GM12878 (cell line): ENCODE results near the gene C1QC. TPM values are rescaled to one million over a fixed set of nuclear protein-coding genes. Genes with fewer than 3 reads are reported as not detected.

Experiments used
- ATAC-seq: fragments of 200-7000 bp; cut with Tn5 transposase; 3 replicates; pipeline ENCODE4 v1.9.1; 2020; ENCODE audit warnings: mild to moderate bottlenecking, moderate library complexity
- BruUV-seq: library from RNA; stranded (reverse); fragments of 400-500 nt; replicated peaks from 2 replicates; lab custom pipeline; 2021; lab: Mats Ljungman, UMichigan
- CTCF ChIA-PET: fragments of 300-600 bp; sonication (Branson Sonifier 250); formaldehyde crosslinking; extraction: SDS; loops from one replicate; lab custom pipeline; 2021; ENCODE audit warnings: inconsistent platforms; lab: Yijun Ruan, JAX
- POLR2A ChIA-PET: fragments of 350-600 bp; formaldehyde crosslinking; extraction: SDS; loops from one replicate; lab custom pipeline; 2021; ENCODE audit warnings: inconsistent platforms; lab: Charles Lee
- RAD21 ChIA-PET: fragments of 300-600 bp; sonication (Branson Sonifier 250); formaldehyde crosslinking; loops from one replicate; lab custom pipeline; 2023; ENCODE audit warnings: antibody characterized with exemption; ENCODE audit not compliant: unreplicated experiment; lab: Charles Lee
- SMC1A ChIA-PET: fragments of 300-600 bp; sonication (Branson Sonifier 250); formaldehyde crosslinking; loops from one replicate; lab custom pipeline; 2023; ENCODE audit not compliant: unreplicated experiment, uncharacterized antibody; lab: Charles Lee
- DNase-seq: peaks from one replicate; pipeline ENCODE4 v3.0.0-alpha.2; 2011; ENCODE audit warnings: low read depth, low spot score
- FAIRE-seq: peaks from 3 replicates; lab custom pipeline; 2011; peaks lifted over from hg19 to GRCh38; lab: Jason Lieb, UNC
- H2AFZ ChIP-seq: 2 replicates; pipeline ENCODE4 v1.6.0; 2011; ENCODE audit warnings: low read depth, low read length, control low read depth; ENCODE audit not compliant: control insufficient read depth
- H3K27ac ChIP-seq: 2 replicates; pipeline ENCODE4 v1.5.1; 2011; ENCODE audit warnings: control low read depth; ENCODE audit not compliant: control insufficient read depth, insufficient read depth
- H3K27me3 ChIP-seq, 2 experiments: replicated peaks in 1 of 2; 2 replicates each; pipeline versions ENCODE4 v1.6.0 to v1.6.1; 2011; ENCODE audit warnings: low read length in 1 of 2; ENCODE audit not compliant: control insufficient read depth in 2 of 2, insufficient read depth in 2 of 2
- H3K36me3 ChIP-seq, 2 experiments: 2 replicates each; pipeline ENCODE4 v1.5.1; 2011; ENCODE audit warnings: low read length in 1 of 2; ENCODE audit not compliant: control insufficient read depth in 2 of 2, insufficient read depth in 2 of 2
- H3K4me1 ChIP-seq: 2 replicates; pipeline ENCODE4 v1.6.1; 2011; ENCODE audit warnings: mild to moderate bottlenecking, low read length, moderate library complexity, mixed read lengths; ENCODE audit not compliant: control insufficient read depth, insufficient read depth
- H3K4me2 ChIP-seq: 2 replicates; pipeline ENCODE4 v1.6.0; 2011; ENCODE audit warnings: control low read depth; ENCODE audit not compliant: control insufficient read depth, insufficient read depth
- H3K4me3 ChIP-seq: fragments of 200-600 bp; sonication (generic); 2 replicates; pipeline ENCODE4 v1.5.1; 2016
- H3K79me2 ChIP-seq: 2 replicates; pipeline ENCODE4 v1.6.0; 2011; ENCODE audit warnings: low read length; ENCODE audit not compliant: control insufficient read depth, insufficient read depth
- H3K9ac ChIP-seq: 2 replicates; pipeline ENCODE4 v1.8.0; 2011; ENCODE audit warnings: low read length, control low read depth, mixed read lengths; ENCODE audit not compliant: control insufficient read depth, insufficient read depth
- H3K9me3 ChIP-seq: replicated peaks from 3 replicates; pipeline ENCODE4 v1.5.1; 2011; ENCODE audit warnings: mild to moderate bottlenecking, low read length; ENCODE audit not compliant: control insufficient read depth, insufficient read depth
- H4K20me1 ChIP-seq: 2 replicates; pipeline ENCODE4 v1.6.0; 2011; ENCODE audit not compliant: control insufficient read depth, insufficient read depth
- CREB1 ChIP-seq: IDR thresholded peaks from 2 replicates; pipeline ENCODE4 v1.6.1; 2012; ENCODE audit warnings: low read depth, mild to moderate bottlenecking, inconsistent platforms
- E2F8 ChIP-seq: fragments of 450-650 bp; IDR thresholded peaks from 2 replicates; pipeline ENCODE4 v1.6.1; 2018; ENCODE audit warnings: mild to moderate bottlenecking, low read depth, moderate library complexity; ENCODE audit not compliant: partially characterized antibody
- MTA2 ChIP-seq: fragments of 450-650 bp; IDR thresholded peaks from 2 replicates; pipeline ENCODE4 v1.6.1; 2016; ENCODE audit warnings: low read depth, mild to moderate bottlenecking, moderate library complexity
- STAT1 ChIP-seq: fragments of 450-650 bp; conservative IDR thresholded peaks from 2 replicates; pipeline ENCODE4 v1.6.1; 2014; ENCODE audit warnings: antibody characterized with exemption, mild to moderate bottlenecking
- ZBTB11 ChIP-seq: fragments of 450-650 bp; formaldehyde crosslinking; IDR thresholded peaks from 2 replicates; pipeline ENCODE4 v1.5.0; 2022; ENCODE audit warnings: mild to moderate bottlenecking, missing genetic modification characterization
- WGBS: methylation state at CpG from one replicate; pipeline ENCODE4 v1.1.6; 2016; ENCODE audit warnings: low lambda C conversion rate; ENCODE audit not compliant: insufficient replicate concordance, insufficient coverage; ENCODE audit errors: missing lambda C conversion rate; 5-methylcytosine and 5-hydroxymethylcytosine counted together
- in situ Hi-C: fragments of 300-500 bp; cut with MboI; formaldehyde crosslinking; loops from 9 replicates; pipeline ENCODE4 v1.14.3; 2018; ENCODE audit warnings: mixed read lengths
- intact Hi-C: fragments of 100-400 bp; cut with micrococcal nuclease; formaldehyde crosslinking; loops from one replicate; pipeline ENCODE4 v1.14.2; 2022; ENCODE audit not compliant: unreplicated experiment
- polyA plus RNA-seq, 11 experiments: library from polyadenylated mRNA; depleted of rRNA in 4 of 11; unstranded in 6 of 11; stranded (reverse) in 5 of 11; fragments of >200 nt; fragmentation: Nextera tagmentation in 4 of 11; fragmentation: Illumina TruSeq in 1 of 11; extraction: Ambion mirVana in 4 of 11; extraction: Trizol in 1 of 11; gene quantifications; 1 replicate in 1 of 11; 2 replicates in 10 of 11; pipeline versions ENCODE4 v1.2.1 to v1.2.3, GENCODE V29; 2011 to 2016; ENCODE audit warnings: inconsistent platforms in 2 of 11, missing spikeins in 2 of 11, low read depth in 1 of 11
- total RNA-seq, 4 experiments: library from RNA; depleted of rRNA in 3 of 4; stranded (reverse); fragments of >200 nt in 3 of 4; fragmentation: Illumina TruSeq in 1 of 4; extraction: Trizol in 1 of 4; gene quantifications; 2 replicates each; pipeline versions ENCODE4 v1.2.1 to v1.2.3, GENCODE V29; 2013 to 2021
- TF ChIP-seq, protein P1 (sequence below): IDR thresholded peaks from 2 replicates; pipeline ENCODE4 v1.6.1; 2011; ENCODE audit warnings: mild to moderate bottlenecking, low read depth, low read length, moderate library complexity; ENCODE audit not compliant: insufficient replicate concordance
- TF ChIP-seq, protein P2 (sequence below): fragments of 450-650 bp; IDR thresholded peaks from 2 replicates; pipeline ENCODE4 v1.6.1; 2017; ENCODE audit warnings: antibody characterized with exemption, mild to moderate bottlenecking, moderate library complexity

Gene C1QC
- total and polyA plus RNA-seq, 10 of the 15 experiments (the other 5 are each of a cell fraction or from before 2014, with no cell fraction given) = 0.74 TPM; not detected in 9

GRCh38 chr1:22637907-22638445 is 5.5 kb upstream of the C1QC start:
- no peaks in the 10 kb centered on the region; the same call in 2 of the 3 replicates for H3K9me3 ChIP-seq
- intact Hi-C loops = no loop called here
- SMC1A ChIA-PET = interaction anchor here (4.4 kb wide), 1 partner anchor 217 kb away, joined by 14 read pairs; no protein-coding TSS in a partner anchor

More at GRCh38 chr1:22637907-22638445, 5.5 kb upstream of the C1QC start:
- Histone ChIP-seq H3K9ac (no peak overlapping the region), H3K27me3 (no peaks in the 10 kb centered on the region; a peak in 1 of 4 replicates), H3K4me2 (no peak overlapping the region), H3K27ac (no peak overlapping the region), H2AFZ (no peak overlapping the region), H3K4me3 (no peak overlapping the region), H4K20me1 (no peaks in the 10 kb centered on the region), H3K36me3 (no peaks in the 10 kb centered on the region), H3K79me2 (no peaks in the 10 kb centered on the region), H3K4me1 (no peaks in the 10 kb centered on the region)
- ChIA-PET POLR2A (no interaction called here), RAD21 (no interaction called here), CTCF (no interaction called here)
- ATAC-seq = no peak
- no peak for TF ChIP-seq MTA2
- no peak for TF ChIP-seq STAT1
- no peak for TF ChIP-seq ZBTB11 (CRISPR knock-in tag)
- TF ChIP-seq, protein P1, sequence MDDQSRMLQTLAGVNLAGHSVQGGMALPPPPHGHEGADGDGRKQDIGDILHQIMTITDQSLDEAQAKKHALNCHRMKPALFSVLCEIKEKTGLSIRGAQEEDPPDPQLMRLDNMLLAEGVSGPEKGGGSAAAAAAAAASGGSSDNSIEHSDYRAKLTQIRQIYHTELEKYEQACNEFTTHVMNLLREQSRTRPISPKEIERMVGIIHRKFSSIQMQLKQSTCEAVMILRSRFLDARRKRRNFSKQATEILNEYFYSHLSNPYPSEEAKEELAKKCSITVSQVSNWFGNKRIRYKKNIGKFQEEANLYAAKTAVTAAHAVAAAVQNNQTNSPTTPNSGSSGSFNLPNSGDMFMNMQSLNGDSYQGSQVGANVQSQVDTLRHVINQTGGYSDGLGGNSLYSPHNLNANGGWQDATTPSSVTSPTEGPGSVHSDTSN = no peak
- TF ChIP-seq E2F8 = no peak
- TF ChIP-seq CREB1 = no peak
- TF ChIP-seq, protein P2, sequence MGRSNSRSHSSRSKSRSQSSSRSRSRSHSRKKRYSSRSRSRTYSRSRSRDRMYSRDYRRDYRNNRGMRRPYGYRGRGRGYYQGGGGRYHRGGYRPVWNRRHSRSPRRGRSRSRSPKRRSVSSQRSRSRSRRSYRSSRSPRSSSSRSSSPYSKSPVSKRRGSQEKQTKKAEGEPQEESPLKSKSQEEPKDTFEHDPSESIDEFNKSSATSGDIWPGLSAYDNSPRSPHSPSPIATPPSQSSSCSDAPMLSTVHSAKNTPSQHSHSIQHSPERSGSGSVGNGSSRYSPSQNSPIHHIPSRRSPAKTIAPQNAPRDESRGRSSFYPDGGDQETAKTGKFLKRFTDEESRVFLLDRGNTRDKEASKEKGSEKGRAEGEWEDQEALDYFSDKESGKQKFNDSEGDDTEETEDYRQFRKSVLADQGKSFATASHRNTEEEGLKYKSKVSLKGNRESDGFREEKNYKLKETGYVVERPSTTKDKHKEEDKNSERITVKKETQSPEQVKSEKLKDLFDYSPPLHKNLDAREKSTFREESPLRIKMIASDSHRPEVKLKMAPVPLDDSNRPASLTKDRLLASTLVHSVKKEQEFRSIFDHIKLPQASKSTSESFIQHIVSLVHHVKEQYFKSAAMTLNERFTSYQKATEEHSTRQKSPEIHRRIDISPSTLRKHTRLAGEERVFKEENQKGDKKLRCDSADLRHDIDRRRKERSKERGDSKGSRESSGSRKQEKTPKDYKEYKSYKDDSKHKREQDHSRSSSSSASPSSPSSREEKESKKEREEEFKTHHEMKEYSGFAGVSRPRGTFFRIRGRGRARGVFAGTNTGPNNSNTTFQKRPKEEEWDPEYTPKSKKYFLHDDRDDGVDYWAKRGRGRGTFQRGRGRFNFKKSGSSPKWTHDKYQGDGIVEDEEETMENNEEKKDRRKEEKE = no peak
- BruUV-seq = no TSS peak
- WGBS = 28% methylated on average over 3 of the region's 3 CpGs
- FAIRE-seq = no peak
- in situ Hi-C loops = no loop called here
- no peak for DNase-seq
